Endothelial cell (in vitro differentiated cells): Measurements from ENCODE around the gene TFR2. TPM values are rescaled to one million over a fixed set of nuclear protein-coding genes. Genes with fewer than 3 reads are reported as not detected.

Experiments
- DNase-seq: peaks from one replicate; pipeline ENCODE4 v3.0.0; 2021; ENCODE audit warnings: low spot score
- H3K27ac Mint-ChIP-seq: one replicate; pipeline ENCODE4 v1.8.0; 2021; ENCODE audit warnings: mixed read lengths, inconsistent platforms; ENCODE audit not compliant: unreplicated experiment
- H3K27me3 Mint-ChIP-seq: one replicate; pipeline ENCODE4 v1.8.0; 2021; ENCODE audit warnings: mild to moderate bottlenecking, moderate library complexity, mixed read lengths, inconsistent platforms; ENCODE audit not compliant: unreplicated experiment
- H3K36me3 Mint-ChIP-seq: one replicate; pipeline ENCODE4 v1.8.0; 2021; ENCODE audit warnings: mild to moderate bottlenecking, low read depth, mixed read lengths, inconsistent platforms; ENCODE audit not compliant: unreplicated experiment
- H3K4me1 Mint-ChIP-seq: one replicate; pipeline ENCODE4 v1.8.0; 2021; ENCODE audit warnings: mild to moderate bottlenecking, mixed read lengths, inconsistent platforms; ENCODE audit not compliant: unreplicated experiment
- H3K4me3 Mint-ChIP-seq: one replicate; pipeline ENCODE4 v1.8.0; 2021; ENCODE audit warnings: mild to moderate bottlenecking, mixed read lengths, inconsistent platforms; ENCODE audit not compliant: unreplicated experiment
- H3K9me3 Mint-ChIP-seq: one replicate; pipeline ENCODE4 v1.8.0; 2021; ENCODE audit warnings: mixed read lengths, inconsistent platforms; ENCODE audit not compliant: unreplicated experiment
- total RNA-seq: library from RNA; stranded (reverse); fragmentation: NEBNext Ultra II Directional; extraction: Animal tissue kit (Norgen Biotek cat#: 25700); gene quantifications from one replicate; pipeline ENCODE4 v1.2.1, GENCODE V29; 2021; ENCODE audit not compliant: unreplicated experiment
- TF ChIP-seq, protein P1 (sequence below): fragments of 200-600 bp; sonication (generic); IDR thresholded peaks from one replicate; pipeline ENCODE4 v1.5.0; 2021; ENCODE audit warnings: antibody characterized with exemption; ENCODE audit not compliant: unreplicated experiment

The TFR2 gene
- total RNA-seq, 1 donor from 2014 or later = 1.0 TPM

DNA sequence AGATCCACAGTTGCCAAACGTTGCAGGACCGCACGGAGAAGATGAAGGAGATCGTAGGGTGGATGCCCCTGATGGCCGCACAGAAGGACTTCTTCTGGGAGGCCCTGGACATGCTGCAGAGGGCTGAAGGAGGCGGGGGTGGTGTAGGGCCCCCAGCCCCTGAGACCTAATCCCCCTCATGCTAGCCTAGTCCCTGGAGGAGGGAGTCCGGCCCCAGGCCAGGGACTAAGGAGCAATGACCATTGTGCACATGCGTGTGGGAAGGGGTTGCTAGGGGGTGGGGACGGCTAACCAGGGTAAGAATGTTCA is 40.7 kb downstream of the TFR2 start:
- H3K27ac Mint-ChIP-seq = no peak overlapping the region
- TF ChIP-seq, protein P1, sequence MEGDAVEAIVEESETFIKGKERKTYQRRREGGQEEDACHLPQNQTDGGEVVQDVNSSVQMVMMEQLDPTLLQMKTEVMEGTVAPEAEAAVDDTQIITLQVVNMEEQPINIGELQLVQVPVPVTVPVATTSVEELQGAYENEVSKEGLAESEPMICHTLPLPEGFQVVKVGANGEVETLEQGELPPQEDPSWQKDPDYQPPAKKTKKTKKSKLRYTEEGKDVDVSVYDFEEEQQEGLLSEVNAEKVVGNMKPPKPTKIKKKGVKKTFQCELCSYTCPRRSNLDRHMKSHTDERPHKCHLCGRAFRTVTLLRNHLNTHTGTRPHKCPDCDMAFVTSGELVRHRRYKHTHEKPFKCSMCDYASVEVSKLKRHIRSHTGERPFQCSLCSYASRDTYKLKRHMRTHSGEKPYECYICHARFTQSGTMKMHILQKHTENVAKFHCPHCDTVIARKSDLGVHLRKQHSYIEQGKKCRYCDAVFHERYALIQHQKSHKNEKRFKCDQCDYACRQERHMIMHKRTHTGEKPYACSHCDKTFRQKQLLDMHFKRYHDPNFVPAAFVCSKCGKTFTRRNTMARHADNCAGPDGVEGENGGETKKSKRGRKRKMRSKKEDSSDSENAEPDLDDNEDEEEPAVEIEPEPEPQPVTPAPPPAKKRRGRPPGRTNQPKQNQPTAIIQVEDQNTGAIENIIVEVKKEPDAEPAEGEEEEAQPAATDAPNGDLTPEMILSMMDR = no peak
- no peaks in the 10 kb centered on the region for H3K9me3 Mint-ChIP-seq
- no peak overlapping the region for H3K4me3 Mint-ChIP-seq
- peaks cover 2% of the 10 kb centered on the region for H3K4me1 Mint-ChIP-seq
- H3K36me3 Mint-ChIP-seq = no peaks in the 10 kb centered on the region
- peaks cover 5% of the 10 kb centered on the region for H3K27me3 Mint-ChIP-seq
- no peak for DNase-seq

DNA sequence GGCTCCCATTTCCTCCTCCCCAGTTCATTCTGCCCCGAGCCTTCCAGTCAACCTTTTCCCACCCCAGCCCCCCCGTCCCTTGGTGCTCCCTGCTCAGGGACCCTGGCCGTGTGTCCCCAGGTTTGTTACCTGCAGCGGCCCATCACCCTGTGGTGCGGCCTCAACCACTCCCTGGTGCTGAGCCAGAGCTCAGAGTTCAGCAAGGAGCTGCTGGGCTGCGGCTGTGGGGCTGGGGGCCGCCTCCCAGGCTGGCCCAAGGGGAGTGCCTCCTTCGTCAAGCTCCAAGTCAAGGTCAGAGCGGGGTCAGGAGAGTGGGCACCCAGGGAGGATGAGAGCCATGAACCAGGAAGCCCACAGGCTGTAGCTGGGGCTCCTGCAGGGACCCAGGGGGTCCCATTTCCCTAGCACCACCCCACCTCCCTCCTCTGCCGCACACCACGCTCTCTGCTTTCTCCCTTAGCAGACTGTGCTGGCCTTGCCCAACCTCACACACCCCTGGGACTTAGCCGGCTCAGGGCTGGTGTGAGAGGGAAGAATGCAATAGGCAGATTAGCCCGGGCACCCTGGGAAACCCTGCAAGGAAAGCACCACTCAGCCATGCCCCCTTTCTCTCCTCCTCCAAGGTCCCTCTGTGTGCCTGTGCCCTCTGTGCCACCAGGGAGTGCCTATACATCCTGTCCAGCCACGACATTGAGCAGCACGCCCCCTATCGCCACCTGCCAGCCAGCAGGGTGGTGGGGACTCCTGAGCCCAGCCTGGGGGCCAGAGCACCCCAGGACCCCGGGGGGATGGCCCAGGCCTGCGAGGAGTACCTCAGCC is 41.2 kb downstream of the TFR2 start:
- no peaks in the 10 kb centered on the region for H3K9me3 Mint-ChIP-seq
- DNase-seq = no peak
- no peaks in the 10 kb centered on the region for H3K36me3 Mint-ChIP-seq

DNA sequence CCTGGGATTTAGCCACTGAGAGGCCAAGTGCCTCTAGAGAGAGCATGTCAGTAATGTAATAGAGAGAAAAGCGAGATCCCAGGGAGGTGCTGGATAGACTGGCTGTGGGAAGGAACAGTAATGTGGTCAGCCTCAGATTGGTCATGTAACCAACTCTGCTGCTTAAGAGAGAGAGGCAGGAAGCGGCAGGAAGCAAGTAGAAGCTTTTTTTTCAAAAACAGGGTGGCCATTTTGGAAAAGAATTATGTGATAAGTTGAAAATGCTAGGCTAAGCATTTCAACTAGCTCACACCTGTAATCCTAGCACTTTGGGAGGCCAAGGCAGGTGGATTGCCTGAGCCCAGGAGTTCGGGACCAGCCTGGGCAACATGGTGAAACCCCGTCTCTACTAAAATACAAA is 42.9 kb downstream of the TFR2 start:
- peaks cover 2% of the 10 kb centered on the region for H3K4me1 Mint-ChIP-seq
- no peak for DNase-seq
- H3K27ac Mint-ChIP-seq = no peak overlapping the region
- no peaks in the 10 kb centered on the region for H3K9me3 Mint-ChIP-seq
- peaks cover 4% of the 10 kb centered on the region for H3K27me3 Mint-ChIP-seq
- TF ChIP-seq, protein P1 = no peak
- H3K4me3 Mint-ChIP-seq = no peak overlapping the region
- H3K36me3 Mint-ChIP-seq = no peaks in the 10 kb centered on the region

More for the DNA sequence above, 41.2 kb downstream of the TFR2 start:
- Mint-ChIP-seq H3K27ac (no peak overlapping the region), H3K4me3 (no peak overlapping the region), H3K27me3 (peaks cover 4% of the 10 kb centered on the region), H3K4me1 (peaks cover 2% of the 10 kb centered on the region)
- TF ChIP-seq, protein P1 = no peak

DNA sequence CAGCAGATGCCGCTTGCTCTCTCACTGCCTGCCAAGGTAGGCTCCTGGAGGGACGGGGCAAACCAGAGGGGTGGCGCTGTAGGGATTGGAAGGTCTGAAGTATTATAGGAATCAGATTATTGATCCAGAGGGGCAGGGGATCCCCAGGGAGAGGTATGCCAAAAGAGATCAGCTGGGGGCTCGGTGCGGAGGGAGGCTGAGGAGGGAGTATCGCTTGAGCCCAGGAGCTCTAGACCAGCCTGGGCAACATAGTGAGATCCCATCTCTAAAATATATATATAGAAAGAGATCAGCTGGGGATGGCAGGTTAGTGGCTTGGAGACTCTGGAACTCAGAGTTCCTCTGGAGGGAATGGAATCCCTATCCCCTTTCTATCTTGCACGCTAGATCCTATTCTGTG is 46.2 kb downstream of the TFR2 start:
- no peaks in the 10 kb centered on the region for H3K36me3 Mint-ChIP-seq
- H3K4me1 Mint-ChIP-seq = peaks cover 4% of the 10 kb centered on the region
- no peaks in the 10 kb centered on the region for H3K9me3 Mint-ChIP-seq
- TF ChIP-seq, protein P1 = no peak
- H3K27ac Mint-ChIP-seq = no peak overlapping the region
- peaks cover 6% of the 10 kb centered on the region for H3K27me3 Mint-ChIP-seq
- no peak overlapping the region for H3K4me3 Mint-ChIP-seq
- DNase-seq = no peak

DNA sequence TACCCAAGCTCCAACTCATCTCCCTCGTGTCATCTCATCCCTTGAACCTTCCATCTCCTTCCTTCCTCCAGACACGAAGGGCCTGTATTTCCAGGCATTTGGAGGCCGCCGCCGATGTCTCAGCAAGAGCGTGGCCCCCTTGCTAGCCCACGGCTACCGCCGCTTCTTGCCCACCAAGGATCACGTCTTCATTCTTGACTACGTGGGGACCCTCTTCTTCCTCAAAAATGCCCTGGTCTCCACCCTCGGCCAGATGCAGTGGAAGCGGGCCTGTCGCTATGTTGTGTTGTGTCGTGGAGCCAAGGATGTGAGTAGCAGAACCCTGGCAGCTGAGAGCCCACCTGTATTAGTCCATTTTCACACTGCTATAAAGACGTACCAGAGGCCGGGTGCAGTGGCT is 49.8 kb downstream of the TFR2 start:
- Mint-ChIP-seq H3K27me3 (peaks cover 13% of the 10 kb centered on the region), H3K4me3 (no peak overlapping the region)

More for the DNA sequence above, 49.8 kb downstream of the TFR2 start:
- no peak overlapping the region for H3K27ac Mint-ChIP-seq
- H3K9me3 Mint-ChIP-seq = no peaks in the 10 kb centered on the region
- DNase-seq = no peak
- TF ChIP-seq, protein P1 = no peak
- H3K36me3 Mint-ChIP-seq = no peaks in the 10 kb centered on the region
- H3K4me1 Mint-ChIP-seq = peaks cover 21% of the 10 kb centered on the region
